Pons (tissue), 1 donor: Measurements from ENCODE around the gene HLA-DPB1.
"Not testable (repeated sequence)": the region's sequence is repeated elsewhere in the genome, so short reads cannot be mapped to it uniquely, and the experiment has no call there.

ENCODE experiments used
- DNase-seq: peaks from one replicate; pipeline ENCODE4 v3.0.0-alpha.2; 2016; ENCODE audit warnings: low spot score

HLA-DPB1 gene

DNA sequence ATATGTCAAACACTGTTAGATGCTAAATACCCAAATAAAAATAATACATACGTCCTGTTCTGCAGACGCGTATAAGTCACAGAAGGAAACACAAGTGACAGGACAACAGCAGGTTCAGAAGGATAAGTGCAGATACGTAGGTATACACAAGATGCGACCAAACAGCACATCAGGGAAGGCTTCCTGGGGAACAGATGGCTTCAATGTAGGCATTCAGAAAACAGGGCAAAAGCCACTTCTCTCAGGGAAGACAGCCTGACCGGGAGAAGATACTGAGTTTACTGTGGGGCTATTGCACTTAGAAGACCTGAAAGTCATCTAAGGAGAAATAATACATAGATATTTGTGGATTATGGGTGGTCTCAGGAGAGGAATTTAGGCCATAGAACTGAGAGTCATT is 4.2 kb upstream of the HLA-DPB1 start:
- no peak for DNase-seq

DNA sequence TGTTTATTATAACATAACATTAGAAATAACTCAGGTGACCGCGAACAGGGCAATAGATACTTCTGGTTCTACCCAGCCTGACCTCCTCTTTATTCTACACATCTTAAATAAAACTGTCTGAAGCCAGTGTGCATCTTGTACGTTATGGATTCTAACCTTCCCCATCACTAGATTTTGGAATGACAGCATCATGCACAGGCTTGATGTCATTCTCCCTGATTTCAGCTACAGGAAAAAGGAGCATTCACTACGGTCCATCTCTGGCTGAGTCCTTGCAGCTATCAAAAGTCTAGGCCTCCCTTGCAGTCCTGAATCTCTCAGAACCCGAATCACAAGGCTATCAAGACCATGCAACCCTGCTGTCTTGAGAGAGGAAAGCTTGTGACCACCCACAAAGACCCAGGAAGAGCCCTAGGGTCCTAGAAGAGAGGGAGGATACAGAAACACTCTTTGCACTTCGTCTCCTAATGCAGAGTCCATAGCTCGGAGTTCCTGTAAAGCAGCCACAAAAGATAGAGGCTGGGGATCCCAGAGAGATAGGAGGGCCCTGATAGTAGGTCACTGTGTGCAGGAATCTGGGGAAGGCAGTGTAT is 3.2 kb upstream of the HLA-DPB1 start:
- no peak for DNase-seq

- DNase-seq, result peak; percentile 82
Observed at GRCh38 chr6:33073431-33073871, 2.3 kb upstream of the HLA-DPB1 start, which contains the start of gene HLA-DPA1. Gene HLA-DPA1 (minus strand): TSS chr6:33073649.

DNA sequence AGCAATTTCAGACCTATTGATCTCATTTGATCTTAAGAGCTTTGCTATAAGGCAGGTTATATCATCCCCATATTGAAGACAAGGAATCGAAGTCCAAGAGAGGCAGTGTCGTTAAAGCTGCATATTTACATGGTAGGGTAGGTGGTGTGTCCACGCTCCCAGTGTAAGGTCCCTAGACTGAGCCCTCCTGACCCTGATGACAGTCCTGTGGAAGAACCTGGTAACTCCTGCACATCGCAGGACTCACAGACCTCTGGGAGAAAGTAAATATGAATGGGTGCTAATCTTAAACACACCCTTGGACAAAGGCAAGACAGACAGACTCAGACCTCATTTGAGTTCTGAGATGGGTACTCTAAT is 602 bp upstream of the HLA-DPB1 start:
- no peak for DNase-seq

DNA sequence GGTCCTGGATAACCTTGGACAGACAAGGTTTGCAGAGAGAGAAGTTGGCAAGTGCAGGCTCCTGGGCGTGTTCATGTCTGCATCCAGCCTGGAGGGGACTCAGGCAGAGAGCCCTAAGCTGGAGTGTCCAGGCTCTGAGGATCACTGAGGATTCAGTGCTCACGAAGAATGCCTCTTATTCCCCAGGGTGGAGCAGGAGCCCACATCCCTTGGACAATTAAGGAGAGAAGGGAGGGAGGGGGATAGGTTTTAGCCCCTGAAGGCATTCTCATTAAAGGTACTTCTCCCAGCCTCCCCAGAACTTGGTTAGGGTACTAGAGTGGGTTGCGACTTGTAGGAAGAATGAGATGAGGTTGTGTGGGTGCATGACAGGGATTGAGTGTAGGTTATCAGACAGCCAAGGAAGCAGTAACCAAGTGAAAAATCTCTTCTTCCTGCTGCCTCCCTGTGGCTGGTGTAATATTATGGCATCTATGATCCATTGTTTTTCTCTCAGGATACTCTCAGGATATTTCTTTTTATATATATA is 680 bp downstream of the HLA-DPB1 start:
- no peak for DNase-seq

- DNase-seq, result no peak
Observed at GRCh38 chr6:33077908-33078307, 2.1 kb downstream of the HLA-DPB1 start.

DNA sequence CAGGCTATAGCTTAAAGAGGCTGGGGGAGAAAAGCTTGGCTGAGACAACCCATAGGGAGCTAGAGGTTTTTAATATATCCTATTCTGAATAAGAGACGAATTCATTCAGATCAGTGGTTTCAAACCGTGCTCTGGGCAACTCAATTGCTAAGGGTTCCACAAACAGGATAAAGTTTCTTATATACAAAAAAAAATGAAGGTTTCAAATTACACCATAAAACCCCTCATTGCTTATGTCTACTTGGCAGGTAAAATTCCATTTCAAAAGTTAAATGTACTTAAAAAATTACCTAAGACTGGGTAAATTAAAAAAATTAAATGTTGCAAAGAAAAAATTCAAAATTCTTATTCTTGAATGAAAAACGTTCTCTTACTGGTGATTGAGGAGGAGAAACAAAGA is 2.7 kb downstream of the HLA-DPB1 start:
- no peak for DNase-seq

DNA sequence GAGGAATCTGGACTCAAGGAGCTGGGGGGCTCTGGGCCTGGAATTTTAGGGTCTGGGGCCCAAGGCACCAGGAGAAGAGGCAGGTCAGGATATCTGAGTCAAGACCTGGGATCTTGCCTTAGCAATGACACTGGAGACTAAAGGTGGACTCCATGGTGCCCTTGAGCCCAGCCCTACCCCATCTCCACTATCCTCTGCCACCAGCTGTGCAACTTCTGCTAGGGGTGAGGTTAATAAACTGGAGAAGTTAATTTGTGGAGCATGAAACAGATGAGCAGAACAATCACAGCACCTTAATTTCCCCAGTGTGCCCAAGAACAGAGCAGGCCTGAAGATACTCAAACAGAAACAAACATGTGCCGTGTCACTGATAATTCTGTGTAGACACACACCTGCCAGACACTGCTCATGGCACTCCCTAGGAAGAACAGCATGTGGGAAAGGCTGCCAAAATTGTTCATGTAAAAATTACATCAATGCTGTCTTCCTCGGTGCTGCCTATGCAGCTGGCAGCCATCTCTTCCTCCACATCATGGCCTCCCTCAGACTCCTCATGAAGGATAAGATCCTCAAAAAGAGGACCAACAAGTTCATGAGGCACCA is 3.2 kb downstream of the HLA-DPB1 start:
- DNase-seq, result no peak

DNA sequence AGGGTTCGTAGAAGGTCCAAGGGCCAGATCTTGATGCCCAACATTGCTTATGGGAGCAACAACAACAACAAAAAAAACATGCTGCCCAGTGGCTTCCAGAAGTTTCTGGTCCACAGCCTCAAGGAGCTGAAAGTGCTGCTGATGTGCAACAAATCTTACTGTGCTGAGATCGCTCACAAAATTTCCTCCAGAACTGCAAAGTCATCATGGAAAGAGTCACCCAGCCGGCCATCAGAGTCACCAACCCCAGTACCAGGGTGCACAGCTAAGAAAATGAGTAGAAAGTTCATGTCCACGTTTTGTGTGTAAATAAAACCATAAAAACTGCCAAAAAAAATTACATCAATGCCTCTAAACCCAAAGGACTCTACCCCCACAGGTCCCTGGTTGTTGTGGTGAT is 3.8 kb downstream of the HLA-DPB1 start:
- no peak for DNase-seq

DNA sequence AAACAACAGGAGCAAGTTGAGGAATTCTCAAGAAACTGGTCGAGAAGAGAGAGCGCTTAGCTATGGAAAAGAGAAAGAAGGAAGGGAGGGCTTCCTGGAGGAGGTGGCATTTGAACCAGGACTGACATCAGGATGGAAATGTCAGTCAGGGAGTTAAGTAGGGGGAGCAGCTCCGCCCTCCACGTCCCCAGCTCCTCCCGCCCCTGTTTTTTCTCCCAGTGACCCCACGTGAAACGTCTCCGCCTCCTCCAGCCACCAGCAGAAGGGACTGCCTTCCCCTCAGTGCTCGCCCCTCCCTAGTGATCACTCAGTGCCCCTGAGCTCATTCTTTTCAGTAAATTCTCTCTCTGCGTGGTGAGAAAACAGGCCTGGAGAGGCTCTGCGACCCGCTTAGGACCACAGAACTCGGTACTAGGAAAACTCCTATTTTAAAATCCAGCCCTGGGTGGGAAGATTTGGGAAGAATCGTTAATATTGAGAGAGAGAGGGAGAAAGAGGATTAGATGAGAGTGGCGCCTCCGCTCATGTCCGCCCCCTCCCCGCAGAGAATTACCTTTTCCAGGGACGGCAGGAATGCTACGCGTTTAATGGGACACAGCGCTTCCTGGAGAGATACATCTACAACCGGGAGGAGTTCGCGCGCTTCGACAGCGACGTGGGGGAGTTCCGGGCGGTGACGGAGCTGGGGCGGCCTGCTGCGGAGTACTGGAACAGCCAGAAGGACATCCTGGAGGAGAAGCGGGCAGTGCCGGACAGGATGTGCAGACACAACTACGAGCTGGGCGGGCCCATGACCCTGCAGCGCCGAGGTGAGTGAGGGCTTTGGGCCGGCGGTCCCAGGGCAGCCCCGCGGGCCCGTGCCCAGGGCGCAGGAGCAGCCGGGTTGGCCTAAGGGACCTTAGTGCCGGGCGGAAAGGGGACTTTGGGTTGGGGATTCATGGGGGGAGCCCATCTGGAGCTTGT is 4.6 kb downstream of the HLA-DPB1 start:
- no peak for DNase-seq

- no peak for DNase-seq
Observed at GRCh38 chr6:33081098-33081824, 5.5 kb downstream of the HLA-DPB1 start.

GRCh38 chr6:33082702-33083101 is 6.9 kb downstream of the HLA-DPB1 start:
- DNase-seq, result no peak

GRCh38 chr6:33085627-33086026 is 9.8 kb downstream of the HLA-DPB1 start:
- no peak for DNase-seq

DNA sequence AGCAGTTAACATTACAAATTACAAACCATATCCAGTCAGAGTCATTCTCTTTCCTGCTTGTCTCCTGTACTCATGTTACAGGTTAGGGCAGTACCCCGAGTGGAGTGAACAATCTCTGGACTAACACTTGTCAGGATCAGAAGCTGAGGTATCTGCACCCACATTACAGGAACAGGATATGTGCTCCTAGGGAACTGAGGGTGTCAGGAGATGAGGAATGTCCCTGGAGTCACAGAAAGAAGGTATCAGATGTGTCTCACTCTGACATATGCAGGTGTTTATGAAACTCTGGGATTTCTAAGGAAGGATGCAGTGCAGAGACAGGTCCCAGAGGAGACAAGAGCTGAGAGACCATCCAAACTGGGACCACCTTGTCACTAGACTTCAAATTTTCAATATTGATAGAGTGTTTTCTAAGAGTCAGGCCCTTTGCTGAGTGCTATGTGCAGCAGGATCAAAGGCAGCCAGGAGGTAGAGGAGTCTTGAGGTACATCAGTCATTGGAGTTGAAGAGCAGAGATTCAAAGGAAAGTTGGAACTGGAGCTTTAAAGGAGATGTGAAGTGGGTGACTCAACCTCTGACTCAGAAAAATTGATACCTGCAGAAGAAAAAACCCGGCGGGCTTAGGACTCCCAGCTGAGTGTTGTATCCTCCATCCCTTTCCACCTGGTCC is 12.6 kb downstream of the HLA-DPB1 start:
- DNase-seq, result no peak

- no peak for DNase-seq
Observed at GRCh38 chr6:33088931-33089620, 13.3 kb downstream of the HLA-DPB1 start.

DNA sequence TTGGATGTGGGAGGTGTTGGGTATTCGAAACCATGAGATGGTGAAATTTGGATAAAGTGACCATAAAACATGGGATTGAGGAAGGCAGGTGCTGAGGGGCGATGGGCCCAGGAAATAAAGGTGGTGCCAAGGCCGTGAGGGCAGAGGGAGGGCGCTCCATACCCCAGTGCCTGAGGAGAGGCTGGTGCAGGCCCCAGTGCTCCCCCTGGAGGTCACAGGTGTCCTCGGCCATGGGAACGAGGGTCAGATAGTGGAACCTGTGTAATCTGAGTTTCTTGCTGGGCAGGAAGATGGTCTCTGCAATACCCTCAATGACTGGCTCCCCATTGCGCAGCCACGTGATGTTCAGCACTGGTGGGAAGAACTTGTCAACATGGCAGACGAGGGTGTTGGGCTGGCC is 16.2 kb downstream of the HLA-DPB1 start:
- no peak for DNase-seq

- DNase-seq, result no peak
Observed at GRCh38 chr6:33092385-33092784, 16.6 kb downstream of the HLA-DPB1 start.

- no peak for DNase-seq
Observed at GRCh38 chr6:33093855-33094254, 18.1 kb downstream of the HLA-DPB1 start.

GRCh38 chr6:33095681-33096080 is 19.9 kb downstream of the HLA-DPB1 start:
- no peak for DNase-seq

DNA sequence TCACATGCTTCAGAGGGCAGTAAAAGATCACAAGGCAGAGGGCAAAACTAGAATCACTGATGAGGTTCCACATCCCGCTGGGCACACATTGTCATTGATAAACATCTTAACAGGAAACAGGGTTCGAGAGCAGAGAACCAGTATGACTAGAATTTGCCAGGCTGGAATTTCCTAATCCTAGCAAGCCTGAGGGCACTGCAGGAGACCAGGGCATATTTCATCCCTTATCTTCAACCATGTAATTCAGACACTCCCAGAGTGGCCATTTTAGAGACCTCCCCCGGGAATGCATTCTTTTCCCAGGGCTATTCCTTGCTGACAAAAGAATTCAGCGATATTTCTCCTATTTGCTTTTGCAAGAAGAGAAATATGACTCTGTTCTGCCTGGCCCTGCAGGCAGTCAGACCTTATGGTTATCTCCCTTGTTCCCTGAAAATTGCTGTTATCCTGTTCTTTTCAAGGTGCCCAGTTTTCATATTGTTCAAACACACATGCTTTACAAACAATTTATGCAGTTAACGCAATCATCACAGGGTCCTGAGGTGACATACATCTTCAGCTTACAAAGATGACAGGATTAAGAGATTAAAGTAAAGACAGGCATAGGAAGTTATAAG is 25.4 kb downstream of the HLA-DPB1 start:
- DNase-seq, result not testable (repeated sequence)
